B cell (primary cell): Measurements from ENCODE around the gene DSCAML1. TPM values are rescaled to one million over a fixed set of nuclear protein-coding genes. Genes with fewer than 3 reads are reported as not detected.

Experiments
- ATAC-seq: fragments of 200-7000 bp; cut with Tn5 transposase; one replicate; pipeline ENCODE4 v1.10.0; 2021; ENCODE audit warnings: low read depth, mild to moderate bottlenecking, moderate number of reproducible peaks, moderate library complexity
- CTCF ChIA-PET: fragments of 350-600 bp; sonication (Branson Sonifier 250); formaldehyde crosslinking; loops from one replicate; lab custom pipeline; 2021; ENCODE audit warnings: antibody characterized with exemption, inconsistent platforms; lab: Charles Lee
- POLR2A ChIA-PET: fragments of 350-600 bp; sonication (Branson Sonifier 250); formaldehyde crosslinking; loops from one replicate; lab custom pipeline; 2021; ENCODE audit warnings: antibody characterized with exemption; lab: Charles Lee
- DNase-seq: peaks from one replicate; pipeline ENCODE4 v3.0.0; 2013
- H2AFZ ChIP-seq: 2 replicates; pipeline ENCODE4 v1.6.1; 2012; ENCODE audit warnings: mild to moderate bottlenecking, low read depth, low read length; ENCODE audit not compliant: insufficient read depth, poor library complexity, severe bottlenecking
- H3K27ac ChIP-seq, 2 donors: 1 replicate in 1 of 2; 2 replicates in 1 of 2; pipeline ENCODE4 v1.5.1; 2012 to 2013; ENCODE audit warnings: low read length in 2 of 2, mild to moderate bottlenecking in 2 of 2, moderate library complexity in 1 of 2
- H3K27me3 ChIP-seq, 4 experiments: fragments of 200-600 bp in 1 of 4; sonication (generic) in 1 of 4; replicated peaks in 1 of 4; 1 replicate in 2 of 4; 2 replicates in 2 of 4; pipeline versions ENCODE4 v1.6.1 to v1.7.0; 2013 to 2016; ENCODE audit warnings: low read length in 3 of 4, mild to moderate bottlenecking in 2 of 4, mixed read lengths in 1 of 4, moderate library complexity in 1 of 4; ENCODE audit not compliant: insufficient read depth in 4 of 4, control insufficient read depth in 3 of 4; ENCODE audit errors: control extremely low read depth in 1 of 4
- H3K36me3 ChIP-seq, 2 experiments: replicated peaks in 1 of 2; 1 replicate in 1 of 2; 2 replicates in 1 of 2; pipeline versions ENCODE4 v1.6.1 to v1.7.1; 2013; ENCODE audit warnings: low read length in 1 of 2; ENCODE audit not compliant: insufficient read depth in 2 of 2, control insufficient read depth in 1 of 2; ENCODE audit errors: control extremely low read depth in 1 of 2, extremely low read depth in 1 of 2
- H3K4me1 ChIP-seq, 2 donors: fragments of 200-600 bp in 1 of 2; sonication (generic) in 1 of 2; 1 replicate in 1 of 2; 2 replicates in 1 of 2; pipeline versions ENCODE4 v1.5.1 to v1.6.1; 2013 to 2017; ENCODE audit warnings: low read length in 2 of 2; ENCODE audit not compliant: control insufficient read depth in 2 of 2, insufficient read depth in 2 of 2
- H3K4me2 ChIP-seq: replicated peaks from 2 replicates; pipeline ENCODE3; 2012; ENCODE audit warnings: mild to moderate bottlenecking, low read depth, low read length; ENCODE audit not compliant: poor library complexity, severe bottlenecking
- H3K4me3 ChIP-seq, 5 experiments: fragments of 200-600 bp in 1 of 5; sonication (generic) in 1 of 5; 1 replicate in 3 of 5; 2 replicates in 2 of 5; pipeline versions ENCODE4 v1.5.1 to v1.7.0; 2011 to 2016; ENCODE audit warnings: low read length in 4 of 5, mild to moderate bottlenecking in 4 of 5, low read depth in 2 of 5, control low read depth in 1 of 5, moderate library complexity in 1 of 5; ENCODE audit not compliant: insufficient read depth in 1 of 5; ENCODE audit errors: control extremely low read depth in 1 of 5, extremely low read depth in 1 of 5
- H3K79me2 ChIP-seq: fragments of 200-600 bp; sonication (generic); one replicate; pipeline ENCODE4 v1.6.0; 2016; ENCODE audit warnings: low read length; ENCODE audit not compliant: control insufficient read depth, insufficient read depth
- H3K9ac ChIP-seq: fragments of 200-600 bp; sonication (generic); 2 replicates; pipeline ENCODE4 v1.6.1; 2017; ENCODE audit warnings: mild to moderate bottlenecking, low read length, moderate library complexity
- H3K9me3 ChIP-seq, 3 donors: one replicate each; pipeline versions ENCODE4 v1.6.1 to v1.7.1; 2013; ENCODE audit warnings: low read length in 2 of 3; ENCODE audit not compliant: control insufficient read depth in 2 of 3, insufficient read depth in 1 of 3; ENCODE audit errors: control extremely low read depth in 1 of 3
- H4K20me1 ChIP-seq: 2 replicates; pipeline ENCODE4 v1.6.0; 2012; ENCODE audit warnings: mild to moderate bottlenecking, low read length; ENCODE audit not compliant: insufficient read depth, control insufficient read depth, poor library complexity, severe bottlenecking
- H3K27ac Mint-ChIP-seq: one replicate; pipeline ENCODE4 v1.8.0; 2021; ENCODE audit warnings: mixed read lengths
- H3K27me3 Mint-ChIP-seq: one replicate; pipeline ENCODE4 v1.8.0; 2021; ENCODE audit warnings: mixed read lengths
- H3K4me1 Mint-ChIP-seq: one replicate; pipeline ENCODE4 v1.8.0; 2021; ENCODE audit warnings: mixed read lengths
- H3K4me3 Mint-ChIP-seq: one replicate; pipeline ENCODE4 v1.8.0; 2021; ENCODE audit warnings: mixed read lengths
- H3K9me3 Mint-ChIP-seq: one replicate; pipeline ENCODE4 v1.8.0; 2022; ENCODE audit warnings: mixed read lengths; ENCODE audit not compliant: insufficient read depth
- EZH2 ChIP-seq: IDR thresholded peaks from 2 replicates; pipeline ENCODE4 v1.6.1; 2012; ENCODE audit warnings: borderline replicate concordance, low read depth, mild to moderate bottlenecking, moderate library complexity, low read length; ENCODE audit not compliant: insufficient read depth, poor library complexity, severe bottlenecking
- WGBS: methylation state at CpG from one replicate; pipeline ENCODE4 v1.1.5; 2013; ENCODE audit warnings: missing lambda C conversion rate; ENCODE audit not compliant: insufficient coverage; 5-methylcytosine and 5-hydroxymethylcytosine counted together
- intact Hi-C: fragments of 100-400 bp; cut with micrococcal nuclease; formaldehyde crosslinking; loops from one replicate; pipeline ENCODE4 v1.10.0; 2022
- polyA plus RNA-seq: library from polyadenylated mRNA; depleted of rRNA; stranded (reverse); fragments of >200 nt; gene quantifications from 2 replicates; pipeline ENCODE4 v1.2.3, GENCODE V29; 2012
- total RNA-seq, 2 donors: library from RNA; stranded (reverse); fragments of 120-200 nt in 1 of 2; gene quantifications; 1 replicate in 1 of 2; 2 replicates in 1 of 2; pipeline versions ENCODE4 v1.2.3 to v1.2.4, GENCODE V29; 2013 to 2022
- TF ChIP-seq, protein P1 (sequence below): fragments of 200-600 bp; IDR thresholded peaks from one replicate; pipeline ENCODE4 v1.8.0; 2022; ENCODE audit warnings: antibody characterized with exemption, mild to moderate bottlenecking

The DSCAML1 gene
- total and polyA plus RNA-seq, 2 donors (not counting 1 experiment from before 2014, with no cell fraction given): 1.2 to 6.2 TPM

DNA sequence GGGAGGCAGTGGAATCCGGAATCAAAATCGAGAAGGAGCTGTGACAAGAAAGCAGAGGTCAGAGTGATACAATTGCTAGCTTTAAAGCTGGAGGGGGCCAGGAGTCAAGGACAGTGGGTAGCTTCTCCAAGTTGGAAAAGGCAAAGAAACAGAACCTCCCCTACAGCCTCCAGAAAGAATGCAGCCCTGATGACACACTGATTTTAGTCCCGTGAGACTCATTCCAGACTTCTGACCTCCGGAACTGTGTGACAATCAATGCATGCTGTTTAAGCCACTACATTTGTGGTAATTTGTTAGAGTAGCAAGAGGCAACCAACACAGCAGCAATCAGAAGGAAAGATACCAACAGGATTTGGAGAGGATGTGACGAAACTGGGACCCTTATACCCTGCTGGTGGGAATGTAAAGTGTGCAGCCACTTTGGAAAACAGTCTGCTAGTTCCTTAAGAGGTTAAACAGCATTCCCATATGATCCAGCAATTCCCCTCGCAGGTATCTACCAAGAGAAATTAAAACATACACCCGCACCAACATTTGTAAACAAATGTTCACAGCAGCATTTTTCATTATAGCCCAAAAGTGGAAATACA lies 66.7 kb downstream of the DSCAML1 start:
- no peak for DNase-seq
- intact Hi-C loops: no loop called here
- Histone ChIP-seq H3K9me3 (no peaks in the 10 kb centered on the region), H3K27ac (no peak overlapping the region), H3K79me2 (no peaks in the 10 kb centered on the region), H3K27me3 (peaks cover 0 to 10% (median 0%) of the 10 kb centered on the region in 4 experiments), H3K36me3 (no peaks in the 10 kb centered on the region), H3K4me3 (no peak overlapping the region), H3K4me1 (no peaks in the 10 kb centered on the region), H2AFZ (no peak overlapping the region), H3K4me2 (no peak overlapping the region), H4K20me1 (no peaks in the 10 kb centered on the region), H3K9ac (no peak overlapping the region)
- no peak overlapping the region for H3K4me3 Mint-ChIP-seq
- POLR2A ChIA-PET: no interaction called here
- WGBS: 94% methylated on average over 3 of the region's 7 CpGs
- H3K4me1 Mint-ChIP-seq: no peaks in the 10 kb centered on the region
- H3K27ac Mint-ChIP-seq: no peak overlapping the region
- H3K27me3 Mint-ChIP-seq: peaks cover 27% of the 10 kb centered on the region
- no peak for ATAC-seq
- CTCF ChIA-PET: no interaction called here
- TF ChIP-seq, protein P1, sequence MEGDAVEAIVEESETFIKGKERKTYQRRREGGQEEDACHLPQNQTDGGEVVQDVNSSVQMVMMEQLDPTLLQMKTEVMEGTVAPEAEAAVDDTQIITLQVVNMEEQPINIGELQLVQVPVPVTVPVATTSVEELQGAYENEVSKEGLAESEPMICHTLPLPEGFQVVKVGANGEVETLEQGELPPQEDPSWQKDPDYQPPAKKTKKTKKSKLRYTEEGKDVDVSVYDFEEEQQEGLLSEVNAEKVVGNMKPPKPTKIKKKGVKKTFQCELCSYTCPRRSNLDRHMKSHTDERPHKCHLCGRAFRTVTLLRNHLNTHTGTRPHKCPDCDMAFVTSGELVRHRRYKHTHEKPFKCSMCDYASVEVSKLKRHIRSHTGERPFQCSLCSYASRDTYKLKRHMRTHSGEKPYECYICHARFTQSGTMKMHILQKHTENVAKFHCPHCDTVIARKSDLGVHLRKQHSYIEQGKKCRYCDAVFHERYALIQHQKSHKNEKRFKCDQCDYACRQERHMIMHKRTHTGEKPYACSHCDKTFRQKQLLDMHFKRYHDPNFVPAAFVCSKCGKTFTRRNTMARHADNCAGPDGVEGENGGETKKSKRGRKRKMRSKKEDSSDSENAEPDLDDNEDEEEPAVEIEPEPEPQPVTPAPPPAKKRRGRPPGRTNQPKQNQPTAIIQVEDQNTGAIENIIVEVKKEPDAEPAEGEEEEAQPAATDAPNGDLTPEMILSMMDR: no peak
- TF ChIP-seq EZH2: no peak
- H3K9me3 Mint-ChIP-seq: no peaks in the 10 kb centered on the region

DNA sequence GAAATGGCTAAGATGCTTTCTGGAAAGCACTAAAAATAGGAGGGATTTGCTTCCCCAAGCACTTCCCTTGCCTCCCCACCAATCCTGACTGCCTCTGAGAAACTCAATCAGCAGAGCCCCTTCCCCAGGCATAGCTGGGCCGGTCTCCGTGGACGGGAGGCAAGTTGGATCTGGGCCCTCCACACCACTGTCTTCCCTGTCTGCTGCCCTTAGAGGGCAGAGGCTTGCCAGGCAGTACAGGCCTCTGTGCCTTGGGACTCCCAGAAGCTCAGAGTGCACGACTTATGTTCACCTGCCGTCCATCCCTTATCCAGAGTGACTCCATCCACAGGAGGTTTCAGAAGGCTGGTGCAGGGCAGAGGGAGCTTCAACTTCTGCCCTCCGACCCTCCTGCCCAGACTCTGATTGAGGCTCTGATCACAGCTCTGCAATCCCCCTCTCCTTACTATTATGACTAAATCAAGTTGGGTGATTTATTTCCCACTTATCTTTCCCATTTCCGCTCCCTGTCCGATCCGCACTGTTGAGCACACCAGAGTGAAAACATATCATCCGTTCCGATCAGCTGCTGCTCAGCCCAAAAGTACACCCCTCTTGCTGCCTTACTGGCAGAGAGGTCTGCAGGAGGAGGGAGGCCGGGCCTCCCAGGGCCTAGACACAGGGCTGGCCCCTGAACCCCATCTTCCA lies 71.8 kb downstream of the DSCAML1 start:
- Histone ChIP-seq H3K27ac (no peak overlapping the region), H3K36me3 (no peaks in the 10 kb centered on the region), H3K27me3 (peaks cover 0 to 7% (median 0%) of the 10 kb centered on the region in 4 experiments), H3K9me3 (no peaks in the 10 kb centered on the region), H3K4me3 (no peak overlapping the region), H4K20me1 (no peaks in the 10 kb centered on the region), H3K4me2 (no peak overlapping the region), H2AFZ (no peak overlapping the region), H3K79me2 (no peaks in the 10 kb centered on the region), H3K4me1 (no peaks in the 10 kb centered on the region), H3K9ac (no peak overlapping the region)
- Mint-ChIP-seq H3K4me1 (no peaks in the 10 kb centered on the region), H3K9me3 (no peaks in the 10 kb centered on the region), H3K27me3 (peaks cover 15% of the 10 kb centered on the region), H3K27ac (no peak overlapping the region), H3K4me3 (no peak overlapping the region)
- intact Hi-C loops: no loop called here
- DNase-seq (no peak), ATAC-seq (no peak)
- 68% methylated on average over 5 of the region's 12 CpGs for WGBS
- ChIA-PET CTCF (no interaction called here), POLR2A (no interaction called here)
- TF ChIP-seq, protein P1: no peak
- no peak for TF ChIP-seq EZH2
